NCI-H69 (cell line): Measurements from ENCODE around the gene TRIM66.

Source experiments
- DNase-seq: peaks from one replicate; lab custom pipeline; 2025; lab: John Stamatoyannopoulos, UW

Gene TRIM66

GRCh38 chr11:8690374-8691342 lies 8.2 kb upstream of the TRIM66 start:
- no peak for DNase-seq

- no peak for DNase-seq
Observed at GRCh38 chr11:8689726-8690255, 7.3 kb upstream of the TRIM66 start.

- peak; percentile 99 for DNase-seq
Observed at GRCh38 chr11:8688414-8689362, 6.2 kb upstream of the TRIM66 start.

GRCh38 chr11:8686325-8686724 lies 3.9 kb upstream of the TRIM66 start:
- no peak for DNase-seq

GRCh38 chr11:8685820-8686219 lies 3.4 kb upstream of the TRIM66 start:
- no peak for DNase-seq

- DNase-seq = no peak
Observed at GRCh38 chr11:8685306-8685705, 2.8 kb upstream of the TRIM66 start.

- DNase-seq = no peak
Observed at GRCh38 chr11:8684600-8685290, 2.3 kb upstream of the TRIM66 start.

GRCh38 chr11:8683115-8683807 lies 796 bp upstream of the TRIM66 start:
- peak; percentile 63 for DNase-seq

- DNase-seq = peak; percentile 62
Observed at GRCh38 chr11:8681837-8682302, 595 bp downstream of the TRIM66 start.

- DNase-seq = no peak
Observed at GRCh38 chr11:8679006-8679405, 3.5 kb downstream of the TRIM66 start.

GRCh38 chr11:8676458-8676857 lies 6.0 kb downstream of the TRIM66 start:
- DNase-seq = no peak

- no peak for DNase-seq
Observed at GRCh38 chr11:8674859-8675258, 7.6 kb downstream of the TRIM66 start.

GRCh38 chr11:8672346-8672745 lies 10.1 kb downstream of the TRIM66 start:
- DNase-seq = peak; percentile 37

GRCh38 chr11:8671651-8672062 lies 10.8 kb downstream of the TRIM66 start:
- peak; percentile 99 for DNase-seq

GRCh38 chr11:8671193-8671612 lies 11.3 kb downstream of the TRIM66 start:
- peak; percentile 99 for DNase-seq

GRCh38 chr11:8670081-8670480 lies 12.4 kb downstream of the TRIM66 start:
- peak; percentile 21 for DNase-seq

- no peak for DNase-seq
Observed at GRCh38 chr11:8665222-8665621, 17.2 kb downstream of the TRIM66 start.

- no peak for DNase-seq
Observed at GRCh38 chr11:8661001-8661795, 21.3 kb downstream of the TRIM66 start.

GRCh38 chr11:8658321-8659057 lies 24.0 kb downstream of the TRIM66 start:
- peak; percentile 69 for DNase-seq
